Measurements from ENCODE around the gene RALGPS1.

DNA sequence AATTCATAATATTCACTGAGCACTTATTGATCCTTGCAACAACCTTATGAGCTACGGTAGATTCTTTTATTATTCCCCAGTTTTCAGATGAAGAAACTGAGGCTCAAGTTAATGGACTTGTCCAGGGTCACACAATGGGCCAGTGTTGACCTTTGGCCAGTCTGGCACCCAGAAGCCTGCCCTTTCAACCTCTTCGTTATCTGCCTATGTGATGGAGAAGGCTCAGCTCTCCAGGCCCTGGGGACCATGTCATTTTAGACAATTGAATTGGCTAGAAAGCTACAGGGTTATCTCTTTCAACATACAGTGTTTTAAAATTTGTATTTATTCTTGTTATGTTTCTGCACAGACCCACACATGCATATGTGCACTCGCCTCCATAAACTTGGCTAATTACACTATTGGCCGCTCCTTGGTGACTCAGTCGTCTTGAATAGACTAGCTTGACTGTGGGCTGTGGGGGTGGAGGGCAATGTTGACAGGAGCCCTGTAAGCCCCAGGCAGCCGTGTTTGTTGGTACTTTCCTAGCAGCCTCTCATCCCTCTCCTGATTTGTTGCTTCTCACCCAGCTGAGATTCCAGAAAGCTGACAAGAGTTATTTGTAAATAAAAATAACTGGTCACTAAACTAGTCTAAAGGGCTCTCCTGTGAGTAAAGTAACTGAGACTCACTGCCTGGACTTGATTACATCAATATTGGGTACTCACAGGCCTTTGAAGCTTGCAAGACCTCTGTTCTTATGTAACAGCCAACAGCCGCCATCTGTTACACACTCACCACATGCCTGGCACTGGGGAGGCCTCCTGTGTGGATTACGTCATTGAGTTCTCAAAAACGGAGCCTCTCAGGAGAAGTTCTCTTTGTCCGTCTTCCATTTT lies 216.3 kb downstream of the RALGPS1 start:
- TF ChIP-seq, protein P1, sequence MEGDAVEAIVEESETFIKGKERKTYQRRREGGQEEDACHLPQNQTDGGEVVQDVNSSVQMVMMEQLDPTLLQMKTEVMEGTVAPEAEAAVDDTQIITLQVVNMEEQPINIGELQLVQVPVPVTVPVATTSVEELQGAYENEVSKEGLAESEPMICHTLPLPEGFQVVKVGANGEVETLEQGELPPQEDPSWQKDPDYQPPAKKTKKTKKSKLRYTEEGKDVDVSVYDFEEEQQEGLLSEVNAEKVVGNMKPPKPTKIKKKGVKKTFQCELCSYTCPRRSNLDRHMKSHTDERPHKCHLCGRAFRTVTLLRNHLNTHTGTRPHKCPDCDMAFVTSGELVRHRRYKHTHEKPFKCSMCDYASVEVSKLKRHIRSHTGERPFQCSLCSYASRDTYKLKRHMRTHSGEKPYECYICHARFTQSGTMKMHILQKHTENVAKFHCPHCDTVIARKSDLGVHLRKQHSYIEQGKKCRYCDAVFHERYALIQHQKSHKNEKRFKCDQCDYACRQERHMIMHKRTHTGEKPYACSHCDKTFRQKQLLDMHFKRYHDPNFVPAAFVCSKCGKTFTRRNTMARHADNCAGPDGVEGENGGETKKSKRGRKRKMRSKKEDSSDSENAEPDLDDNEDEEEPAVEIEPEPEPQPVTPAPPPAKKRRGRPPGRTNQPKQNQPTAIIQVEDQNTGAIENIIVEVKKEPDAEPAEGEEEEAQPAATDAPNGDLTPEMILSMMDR (IDR thresholded peaks at IDR 0.05): no peak
- no peak for TF ChIP-seq POLR2A (IDR thresholded peaks at IDR 0.05)
- peak in 1 of 2 donors; percentile 88 for TF ChIP-seq EP300 (IDR thresholded peaks at IDR 0.05)

Measured in tibial nerve (tissue), 4 donors.